Measurements from ENCODE around the gene HTT.
"Not testable (repeated sequence)": the region's sequence is repeated elsewhere in the genome, so short reads cannot be mapped to it uniquely, and the experiment has no call there.

- not testable (repeated sequence) for TF ChIP-seq BHLHE40 (IDR thresholded peaks at IDR 0.05; ENCODE audit: low read length); PBX2 (CRISPR knock-in tag; IDR thresholded peaks at IDR 0.05; ENCODE audit: low read depth); PBX2 (tag; conservative IDR thresholded peaks at IDR 0.05; ENCODE audit: low read depth); POLR2A (conservative IDR thresholded peaks at IDR 0.05); BRD4 (IDR thresholded peaks at IDR 0.05); NCOA1 (IDR thresholded peaks at IDR 0.05; ENCODE audit: low read depth); SIN3A (IDR thresholded peaks at IDR 0.05; ENCODE audit: borderline replicate concordance in 2 of 2, control insufficient read depth in 1 of 2, low read depth in 2 of 2, low read length in 2 of 2); CBX5 (IDR thresholded peaks at IDR 0.05; ENCODE audit: borderline replicate concordance, low read depth); FOXA1 (IDR thresholded peaks at IDR 0.05; ENCODE audit: borderline replicate concordance); NR2C2 (CRISPR knock-in tag; IDR thresholded peaks at IDR 0.05); NR2C2 (tag; IDR thresholded peaks at IDR 0.05); POLR2AphosphoS5 (IDR thresholded peaks at IDR 0.05; ENCODE audit: control insufficient read depth, insufficient read depth, low read depth, low read length); USF1 (CRISPR knock-in tag; IDR thresholded peaks at IDR 0.05); ARHGAP35 (IDR thresholded peaks at IDR 0.05; ENCODE audit: partially characterized antibody); TBL1XR1 (IDR thresholded peaks at IDR 0.05; ENCODE audit: low read length in 2 of 2); TGIF2 (CRISPR knock-in tag; IDR thresholded peaks at IDR 0.05)
Measured at GRCh38 chr4:3166434-3166833, 92.0 kb downstream of the HTT start.
